Panc1 (cell line): ENCODE results near the gene CDK5RAP1. TPM values are rescaled to one million over a fixed set of nuclear protein-coding genes. Genes with fewer than 3 reads are reported as not detected.

ENCODE experiments used
- ATAC-seq: fragments of 200-7000 bp; cut with Tn5 transposase; 2 replicates; pipeline ENCODE4 v1.9.1; 2020; ENCODE audit warnings: mild to moderate bottlenecking, moderate library complexity
- BruUV-seq: library from RNA; stranded (reverse); fragments of 400-500 nt; replicated peaks from 2 replicates; lab custom pipeline; 2021; lab: Mats Ljungman, UMichigan
- CTCF ChIA-PET: fragments of 300-600 bp; sonication (Branson Sonifier 250); formaldehyde crosslinking; loops from one replicate; lab custom pipeline; 2022; ENCODE audit warnings: antibody characterized with exemption; lab: Charles Lee
- POLR2A ChIA-PET: fragments of 300-600 bp; sonication (Branson Sonifier 250); formaldehyde crosslinking; loops from one replicate; lab custom pipeline; 2022; ENCODE audit warnings: antibody characterized with exemption; lab: Charles Lee
- DNase-seq: peaks from one replicate; pipeline ENCODE4 v3.0.0-alpha.2; 2010; ENCODE audit warnings: low read depth, low spot score
- H3K27ac ChIP-seq: 2 replicates; pipeline ENCODE4 v1.5.1; 2011; ENCODE audit warnings: mild to moderate bottlenecking, low read length, inconsistent platforms
- H3K27me3 ChIP-seq: fragments of 200-500 bp; sonication (Bioruptor generic); 2 replicates; pipeline ENCODE4 v1.6.0; 2014; ENCODE audit warnings: low read length, inconsistent platforms; ENCODE audit not compliant: control insufficient read depth, insufficient read depth
- H3K36me3 ChIP-seq: fragments of 200-500 bp; sonication (Bioruptor generic); 2 replicates; pipeline ENCODE4 v1.5.1; 2014; ENCODE audit warnings: inconsistent platforms, mild to moderate bottlenecking, low read length, moderate library complexity; ENCODE audit not compliant: control insufficient read depth, insufficient read depth
- H3K4me1 ChIP-seq: 2 replicates; pipeline ENCODE4 v1.5.1; 2011; ENCODE audit warnings: inconsistent platforms, mild to moderate bottlenecking, low read length, moderate library complexity; ENCODE audit not compliant: control insufficient read depth, insufficient read depth
- H3K4me3 ChIP-seq, 2 experiments: 2 replicates each; pipeline ENCODE4 v1.5.1; 2011 to 2012; ENCODE audit warnings: low read depth in 2 of 2, low read length in 2 of 2, mild to moderate bottlenecking in 2 of 2, inconsistent platforms in 1 of 2, moderate library complexity in 1 of 2
- H3K9me3 ChIP-seq: fragments of 200-500 bp; sonication (Bioruptor generic); 2 replicates; pipeline ENCODE4 v1.5.1; 2014; ENCODE audit warnings: low read depth, mild to moderate bottlenecking, inconsistent platforms, low read length, moderate library complexity; ENCODE audit not compliant: control insufficient read depth, insufficient read depth
- POLR2AphosphoS5 ChIP-seq: IDR thresholded peaks from 2 replicates; pipeline ENCODE4 v1.6.1; 2012; ENCODE audit warnings: mild to moderate bottlenecking, low read depth, low read length, moderate library complexity
- REST ChIP-seq, 2 experiments: IDR thresholded peaks; 2 replicates each; pipeline ENCODE4 v1.6.1; 2011 to 2012; ENCODE audit warnings: low read depth in 2 of 2, control low read depth in 1 of 2, low read length in 1 of 2, mild to moderate bottlenecking in 1 of 2, moderate library complexity in 1 of 2; ENCODE audit not compliant: insufficient read depth in 1 of 2
- SIN3A ChIP-seq: IDR thresholded peaks from 2 replicates; pipeline ENCODE4 v1.6.1; 2012; ENCODE audit warnings: low read depth, mild to moderate bottlenecking, low read length, moderate library complexity, borderline replicate concordance; ENCODE audit not compliant: insufficient read depth
- TCF7L2 ChIP-seq: IDR thresholded peaks from 2 replicates; pipeline ENCODE4 v1.6.1; 2011; ENCODE audit warnings: mild to moderate bottlenecking, low read depth, low read length, inconsistent platforms
- in situ Hi-C: cut with HindIII; loops from 2 replicates; pipeline ENCODE4 v1.10.0; 2016; ENCODE audit warnings: low sequenced_read_pairs, low pct_unique_long_range_greater_than_20kb
- intact Hi-C: fragments of 100-400 bp; cut with micrococcal nuclease; formaldehyde crosslinking; loops from one replicate; pipeline ENCODE4 v1.10.0; 2022; ENCODE audit not compliant: unreplicated experiment
- total RNA-seq: library from RNA; stranded (reverse); gene quantifications from one replicate; pipeline ENCODE4 v1.2.1, GENCODE V29; 2021; ENCODE audit not compliant: unreplicated experiment
- TF ChIP-seq, protein P1 (sequence below): fragments of 450-650 bp; IDR thresholded peaks from 2 replicates; pipeline ENCODE4 v1.5.1; 2017; ENCODE audit warnings: mild to moderate bottlenecking

CDK5RAP1 gene
- total RNA-seq, 1 experiment from 2014 or later, result 34.8 TPM

DNA sequence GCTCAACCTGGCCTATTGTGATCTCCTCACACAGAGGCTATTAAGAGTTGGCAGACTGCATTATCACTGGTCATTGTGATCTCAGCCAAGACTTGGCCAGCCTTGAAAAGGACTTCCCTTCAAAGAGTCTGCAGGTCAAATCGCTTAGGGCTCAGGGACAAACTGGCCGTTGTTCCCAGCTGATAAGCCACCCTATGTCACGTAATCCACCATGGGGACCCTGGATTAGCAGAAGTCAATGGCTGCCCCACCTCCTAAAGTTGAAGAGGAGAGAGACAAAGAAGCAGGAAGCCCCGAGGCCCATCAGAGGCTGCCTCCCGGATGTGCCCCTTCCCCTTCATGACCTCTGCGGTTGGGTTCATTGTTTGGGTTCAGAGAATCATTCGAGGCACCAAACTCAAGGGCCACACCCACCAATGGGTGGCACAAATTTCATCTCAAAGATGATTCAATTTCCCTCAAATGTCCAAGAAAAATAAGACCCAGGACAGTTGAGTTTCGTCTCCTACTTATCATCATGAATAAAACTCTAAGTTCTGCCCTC lies 61.7 kb downstream of the CDK5RAP1 start:
- no peaks in the 10 kb centered on the region for H3K9me3 ChIP-seq
- POLR2A ChIA-PET, result no interaction called here
- ATAC-seq (no peak), DNase-seq (no peak)
- TF ChIP-seq, protein P1, sequence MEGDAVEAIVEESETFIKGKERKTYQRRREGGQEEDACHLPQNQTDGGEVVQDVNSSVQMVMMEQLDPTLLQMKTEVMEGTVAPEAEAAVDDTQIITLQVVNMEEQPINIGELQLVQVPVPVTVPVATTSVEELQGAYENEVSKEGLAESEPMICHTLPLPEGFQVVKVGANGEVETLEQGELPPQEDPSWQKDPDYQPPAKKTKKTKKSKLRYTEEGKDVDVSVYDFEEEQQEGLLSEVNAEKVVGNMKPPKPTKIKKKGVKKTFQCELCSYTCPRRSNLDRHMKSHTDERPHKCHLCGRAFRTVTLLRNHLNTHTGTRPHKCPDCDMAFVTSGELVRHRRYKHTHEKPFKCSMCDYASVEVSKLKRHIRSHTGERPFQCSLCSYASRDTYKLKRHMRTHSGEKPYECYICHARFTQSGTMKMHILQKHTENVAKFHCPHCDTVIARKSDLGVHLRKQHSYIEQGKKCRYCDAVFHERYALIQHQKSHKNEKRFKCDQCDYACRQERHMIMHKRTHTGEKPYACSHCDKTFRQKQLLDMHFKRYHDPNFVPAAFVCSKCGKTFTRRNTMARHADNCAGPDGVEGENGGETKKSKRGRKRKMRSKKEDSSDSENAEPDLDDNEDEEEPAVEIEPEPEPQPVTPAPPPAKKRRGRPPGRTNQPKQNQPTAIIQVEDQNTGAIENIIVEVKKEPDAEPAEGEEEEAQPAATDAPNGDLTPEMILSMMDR, result no peak
- TF ChIP-seq TCF7L2, result no peak
- no peaks in the 10 kb centered on the region for H3K4me1 ChIP-seq
- no peak overlapping the region for H3K27ac ChIP-seq
- no peak overlapping the region for H3K4me3 ChIP-seq
- in situ Hi-C loops (no loop called here), intact Hi-C loops (no loop called here)
- H3K36me3 ChIP-seq, result no peaks in the 10 kb centered on the region
- H3K27me3 ChIP-seq, result no peaks in the 10 kb centered on the region
- CTCF ChIA-PET, result no interaction called here
- BruUV-seq, result no TSS peak

- DNase-seq (no peak), ATAC-seq (no peak)
- Histone ChIP-seq H3K27ac (no peak overlapping the region; the same call in 1 of the 2 replicates), H3K36me3 (no peaks in the 10 kb centered on the region), H3K9me3 (no peaks in the 10 kb centered on the region), H3K27me3 (no peaks in the 10 kb centered on the region), H3K4me3 (no peak overlapping the region), H3K4me1 (no peaks in the 10 kb centered on the region)
- TF ChIP-seq SIN3A, result no peak
- ChIA-PET POLR2A (no interaction called here), CTCF (no interaction called here)
- BruUV-seq, result no TSS peak
- in situ Hi-C loops, result no loop called here
- intact Hi-C loops, result no loop called here
Observed at GRCh38 chr20:33338467-33339258, 62.7 kb downstream of the CDK5RAP1 start.

- no peaks in the 10 kb centered on the region for H3K27me3 ChIP-seq
- POLR2A ChIA-PET, result no interaction called here
- H3K4me1 ChIP-seq, result no peaks in the 10 kb centered on the region
- CTCF ChIA-PET, result no interaction called here
- H3K9me3 ChIP-seq, result no peaks in the 10 kb centered on the region
- no peak for DNase-seq
- no peak overlapping the region for H3K4me3 ChIP-seq
- H3K36me3 ChIP-seq, result no peaks in the 10 kb centered on the region
- in situ Hi-C loops, result no loop called here
- BruUV-seq, result no TSS peak
- TF ChIP-seq POLR2AphosphoS5, result no peak
- TF ChIP-seq REST (IDR thresholded peaks at IDR 0.05; ENCODE audit: insufficient read depth in 1 of 2, low read depth in 2 of 2, low read length in 1 of 2), result no peak
- TF ChIP-seq, protein P1, result no peak
- TF ChIP-seq SIN3A, result no peak
- TF ChIP-seq TCF7L2, result no peak
- no peak overlapping the region for H3K27ac ChIP-seq
- ATAC-seq, result no peak
- intact Hi-C loops, result no loop called here
Observed at GRCh38 chr20:33337531-33338165, 63.7 kb downstream of the CDK5RAP1 start.
